HG03108 (cell line): ENCODE results near the gene EEF1E1.

Experiments used
- ATAC-seq: cut with Tn5 transposase; IDR thresholded peaks from one replicate; pipeline ENCODE4 v1.9.1; 2021; ENCODE audit warnings: moderate library complexity; ENCODE audit not compliant: unreplicated experiment

Gene EEF1E1

DNA sequence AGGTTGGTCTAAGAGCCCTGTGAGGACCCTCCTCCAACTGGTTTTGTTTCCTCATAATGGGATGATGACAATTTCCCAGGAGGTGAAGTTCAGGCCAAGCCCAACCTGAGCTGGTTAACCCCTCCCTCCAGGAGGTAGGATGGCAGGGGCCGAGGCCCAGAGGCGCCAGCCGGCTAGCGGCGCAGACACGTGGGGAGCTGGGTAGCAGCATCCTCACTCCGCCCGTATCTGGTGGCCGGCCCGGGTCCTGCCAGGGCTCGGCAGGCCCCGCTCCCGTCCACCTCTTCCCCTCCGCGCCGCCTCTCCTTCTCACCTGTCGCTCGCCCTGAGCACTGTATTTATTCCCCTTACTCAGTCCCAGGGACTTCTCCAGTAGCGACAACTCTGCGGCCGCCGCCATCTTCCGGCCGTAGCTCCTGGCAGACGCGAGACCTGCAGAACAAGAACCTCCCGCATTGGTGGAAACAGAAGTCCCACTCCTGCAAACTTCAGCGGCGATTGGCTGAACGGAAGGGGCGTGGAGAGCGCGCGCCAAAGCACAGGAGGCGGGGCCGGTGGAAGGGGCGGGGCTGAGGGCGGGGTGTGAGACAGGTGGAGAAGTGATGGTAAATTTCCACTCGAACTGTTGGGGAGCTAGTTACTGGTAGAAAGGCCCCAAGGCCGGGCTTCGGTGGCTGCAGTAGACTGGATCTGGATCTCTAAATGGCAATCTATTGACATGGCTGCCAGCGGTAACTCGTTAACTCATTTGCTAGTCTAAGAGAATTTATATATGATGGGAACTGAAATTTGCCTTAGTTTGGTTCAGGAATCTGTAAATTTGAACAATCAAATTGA is at the start of gene EEF1E1:
TSS of gene EEF1E1 (minus strand) at position 427 of the 837 bp plus-strand sequence. CDS start at position 400, 27 bp downstream.
- ATAC-seq: peak; percentile 99

DNA sequence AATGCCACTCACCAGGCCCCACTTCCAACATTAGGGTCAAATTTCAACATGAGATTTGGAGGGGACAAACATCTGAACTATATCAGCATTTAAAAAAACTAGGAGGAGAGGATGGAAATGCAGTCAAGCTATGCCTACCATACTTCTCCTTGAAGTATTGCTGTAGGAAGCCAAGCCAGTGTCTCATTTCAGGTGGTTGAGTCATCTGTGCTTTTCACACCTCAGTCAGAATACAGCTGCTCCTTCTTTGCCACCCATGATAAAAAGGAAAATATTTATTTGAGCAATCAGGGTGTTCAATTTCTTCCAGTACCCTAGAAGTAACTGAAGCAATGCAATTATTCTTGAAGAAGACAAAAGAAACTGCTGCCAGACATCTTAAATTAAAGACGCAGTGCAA is 47.0 kb upstream of the EEF1E1 start:
- ATAC-seq: no peak

DNA sequence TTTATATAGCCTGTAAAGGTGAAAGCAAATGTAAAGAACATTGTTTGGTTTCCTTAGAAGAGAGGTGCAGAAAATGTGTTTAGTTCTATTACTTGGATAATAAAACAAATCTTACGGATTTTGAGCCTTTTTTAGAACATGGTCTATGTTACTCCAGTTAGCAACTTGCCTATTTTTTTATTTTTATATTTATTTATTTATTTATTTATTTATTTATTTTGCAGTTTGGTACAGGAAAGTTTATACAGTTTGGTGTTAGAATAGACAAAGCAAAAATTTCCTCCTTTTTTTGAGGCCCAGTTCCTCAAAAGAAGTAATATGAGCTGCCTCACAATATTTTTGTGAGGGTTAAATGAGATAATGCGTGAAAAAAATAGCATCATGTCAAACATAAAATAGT is 41.6 kb upstream of the EEF1E1 start:
- ATAC-seq: no peak

DNA sequence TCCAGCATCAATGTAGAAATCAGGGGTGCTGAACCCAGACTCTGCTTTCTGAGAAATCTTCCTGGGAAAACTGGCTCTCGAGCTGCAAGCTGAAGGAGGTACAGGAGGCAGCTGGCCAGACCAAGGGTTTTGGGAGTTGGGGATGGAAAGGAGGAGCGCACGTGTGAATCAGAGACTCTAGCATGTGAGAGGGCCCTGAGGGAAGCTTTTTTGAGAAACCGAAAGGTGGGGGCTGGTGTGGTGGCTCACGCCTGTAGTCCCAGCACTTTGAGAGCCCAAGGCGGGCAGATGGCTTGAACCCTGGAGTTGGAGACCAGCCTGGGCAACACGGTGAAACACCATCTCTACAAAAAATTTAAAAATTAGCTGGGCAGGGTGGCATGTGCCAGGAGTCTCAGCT is 37.1 kb upstream of the EEF1E1 start:
- no peak for ATAC-seq

DNA sequence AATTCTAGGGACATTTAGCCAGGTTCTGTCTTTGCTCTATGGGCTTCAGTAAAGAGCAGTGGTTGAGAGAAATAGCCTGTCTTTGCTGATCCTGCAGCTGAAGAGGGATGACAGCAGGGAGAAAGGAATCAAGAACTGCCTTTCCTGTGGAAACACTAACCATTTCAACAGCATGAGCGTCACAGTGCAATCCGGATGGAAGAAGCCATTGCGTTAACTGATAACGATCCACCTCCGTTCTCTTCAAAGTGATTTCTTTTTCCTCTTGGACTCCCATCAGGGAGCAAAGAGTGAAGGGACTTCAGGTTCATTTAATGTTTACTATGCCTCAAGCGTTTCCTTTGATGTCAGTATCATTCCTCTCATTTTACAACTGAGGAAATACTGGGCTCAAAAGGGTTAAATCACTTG is 35.2 kb upstream of the EEF1E1 start:
- ATAC-seq: no peak

DNA sequence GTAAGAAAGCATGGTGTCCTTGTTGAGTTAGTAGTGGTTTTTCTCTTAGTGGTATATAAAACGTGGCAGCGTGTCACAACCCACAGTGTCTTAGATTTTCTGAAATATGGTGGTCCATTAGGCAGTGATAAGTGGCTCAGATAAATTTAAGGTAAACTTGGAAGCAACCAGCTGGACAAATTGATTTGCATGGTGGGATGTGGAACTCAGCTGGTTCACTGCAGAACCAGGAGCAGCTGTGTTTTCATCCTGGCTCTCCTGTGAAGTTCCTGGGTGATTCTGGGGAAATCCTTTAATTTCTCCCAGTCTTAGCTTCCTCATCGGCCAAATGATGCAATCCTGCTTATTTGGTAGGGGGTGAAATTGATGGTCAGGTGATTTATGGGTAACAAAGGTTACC is 32.9 kb upstream of the EEF1E1 start:
- no peak for ATAC-seq

DNA sequence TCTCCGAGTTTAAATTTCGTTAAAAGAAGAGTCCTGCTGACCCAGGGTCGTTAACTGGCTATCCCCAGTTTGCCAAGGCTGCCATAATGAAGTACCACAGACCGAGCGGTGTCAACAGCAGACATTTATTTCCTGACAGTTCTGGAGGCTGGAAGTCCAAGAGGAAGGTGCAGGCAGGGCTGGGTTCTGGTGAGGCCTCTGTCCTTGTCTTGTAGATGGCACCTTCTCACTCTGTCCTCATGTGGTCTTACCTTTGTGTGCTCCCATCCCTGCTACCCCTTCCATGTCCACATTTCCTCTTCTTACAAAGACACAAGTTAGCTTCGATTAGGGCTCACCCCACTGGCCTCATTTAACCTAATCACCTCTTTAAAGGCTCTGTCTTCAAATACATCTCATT is 29.8 kb upstream of the EEF1E1 start:
- ATAC-seq: no peak

DNA sequence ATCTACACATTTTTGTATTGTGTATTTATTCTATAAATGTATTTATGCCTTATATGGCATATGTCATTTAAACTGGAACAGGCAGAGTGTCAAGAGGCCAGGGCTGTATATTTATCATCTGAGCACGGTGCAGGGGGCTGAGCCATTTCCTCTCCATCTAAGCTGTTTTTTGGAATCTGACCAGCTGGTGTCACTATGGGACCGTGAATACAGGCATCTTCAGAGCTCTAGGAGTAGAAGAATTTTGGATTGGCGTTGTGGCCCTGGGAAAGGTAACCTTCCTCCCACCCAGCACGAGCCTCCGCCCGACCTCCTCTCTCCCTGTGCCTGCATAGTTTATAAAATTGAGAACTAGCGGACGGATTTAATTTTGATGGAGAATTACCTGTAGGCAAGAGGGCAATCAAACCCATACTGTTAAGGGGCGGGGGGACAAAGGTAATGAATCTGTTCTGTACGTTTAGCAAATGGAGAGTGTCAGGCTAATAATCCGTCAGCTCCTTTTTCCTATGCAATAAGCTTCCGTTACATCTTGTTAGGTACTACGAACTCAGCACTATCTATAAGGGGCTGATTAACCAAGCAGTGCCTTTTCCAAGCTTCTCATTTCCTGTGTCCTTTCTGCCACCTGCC is 29.0 kb upstream of the EEF1E1 start:
- no peak for ATAC-seq

DNA sequence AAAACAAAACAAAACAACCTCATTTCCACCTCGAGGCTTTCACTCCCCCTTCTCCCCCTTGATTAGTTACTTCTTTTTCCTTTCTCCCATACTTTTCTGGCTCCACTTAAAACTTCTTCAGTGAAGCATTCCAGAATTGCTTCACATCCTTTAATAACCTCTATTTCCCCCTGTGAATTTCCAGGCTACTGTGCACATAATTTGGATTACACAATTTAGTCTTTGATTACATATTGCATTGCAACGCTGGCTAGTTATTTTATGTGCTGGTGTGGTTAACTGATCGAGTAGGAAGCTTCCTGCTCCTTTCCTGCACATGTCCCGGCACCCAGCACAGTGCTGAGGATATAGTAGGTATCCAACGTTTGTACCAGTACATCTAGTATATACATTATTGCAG is 28.1 kb upstream of the EEF1E1 start:
- no peak for ATAC-seq

DNA sequence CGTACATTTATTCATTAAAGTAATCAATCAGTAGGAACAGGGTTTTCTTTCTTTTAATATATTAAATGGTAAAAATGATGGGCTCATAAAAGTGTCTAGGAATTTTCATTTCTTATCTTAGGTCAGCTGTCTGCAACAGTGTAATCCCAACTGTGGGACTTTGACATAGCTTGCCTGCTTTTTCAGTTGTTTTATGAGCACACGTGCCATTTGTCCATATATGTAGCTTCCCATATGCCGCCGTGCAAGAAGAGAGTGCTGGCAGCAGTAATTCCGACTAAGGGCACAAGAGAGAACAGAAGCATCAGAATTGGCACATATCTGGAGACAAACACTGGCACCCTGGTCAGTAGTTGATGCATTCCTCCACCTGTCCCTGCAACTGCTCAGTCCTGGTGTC is 20.9 kb upstream of the EEF1E1 start:
- no peak for ATAC-seq

DNA sequence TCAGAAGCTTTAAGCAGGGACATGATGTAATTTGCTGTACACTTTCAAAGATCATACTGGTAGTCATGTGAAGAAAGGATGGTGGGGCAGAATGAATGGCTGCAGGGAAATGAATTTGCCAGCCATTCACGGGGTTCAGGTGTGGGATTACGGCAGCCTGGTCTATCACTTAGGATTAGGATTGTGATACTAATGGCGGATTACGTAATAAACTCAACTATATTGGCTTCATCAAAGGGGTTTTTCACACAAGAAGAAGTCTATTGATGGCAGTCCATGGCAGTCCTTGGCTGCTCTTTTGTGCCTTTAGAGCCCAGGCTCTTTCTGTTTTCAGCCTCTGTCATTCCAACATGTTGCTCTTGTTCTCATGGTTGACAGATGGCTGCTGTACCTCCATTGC is 12.6 kb upstream of the EEF1E1 start:
- ATAC-seq: no peak

DNA sequence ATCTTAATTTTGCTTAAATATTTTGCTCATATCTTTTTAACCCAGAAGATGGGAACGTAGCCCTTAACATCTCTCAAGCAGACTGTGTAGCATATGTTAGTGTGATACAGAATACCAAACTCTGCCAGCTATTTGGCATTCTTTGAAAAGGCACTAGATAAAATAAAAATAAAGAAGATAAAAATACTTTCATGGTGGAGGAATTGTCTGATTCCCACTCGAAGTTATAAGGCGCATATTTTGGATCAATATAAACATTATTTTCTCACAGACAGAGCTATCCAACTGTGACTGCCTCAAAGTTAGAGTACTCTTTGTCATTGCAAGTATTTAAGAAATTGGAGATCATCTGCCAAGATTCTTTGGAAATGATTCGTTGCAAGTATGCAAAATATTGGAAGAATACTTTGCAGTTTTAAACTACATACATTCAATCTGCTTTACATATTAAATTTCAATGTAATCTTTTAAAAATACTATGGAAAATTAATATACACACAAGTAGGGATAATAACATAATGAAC is 10.8 kb upstream of the EEF1E1 start:
- ATAC-seq: no peak

DNA sequence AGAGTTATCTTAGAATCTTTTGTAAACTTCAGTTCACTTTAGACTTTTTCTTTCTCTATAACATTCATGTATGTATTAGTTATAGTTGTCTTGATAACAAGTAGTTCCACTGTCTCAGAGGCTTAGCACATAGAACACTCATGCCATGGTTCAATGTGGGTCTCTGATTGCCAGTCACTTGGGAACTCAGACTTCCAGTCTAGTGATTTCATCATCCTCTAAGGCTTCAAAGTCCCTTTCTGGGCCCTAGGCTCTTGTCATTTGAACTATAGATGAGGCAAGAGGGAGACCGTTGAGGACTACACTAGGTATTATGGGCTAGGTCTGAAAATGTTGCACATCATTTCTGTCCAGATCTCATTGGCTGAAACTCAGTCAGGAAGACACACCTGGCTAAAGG is 8.4 kb upstream of the EEF1E1 start:
- ATAC-seq: no peak

DNA sequence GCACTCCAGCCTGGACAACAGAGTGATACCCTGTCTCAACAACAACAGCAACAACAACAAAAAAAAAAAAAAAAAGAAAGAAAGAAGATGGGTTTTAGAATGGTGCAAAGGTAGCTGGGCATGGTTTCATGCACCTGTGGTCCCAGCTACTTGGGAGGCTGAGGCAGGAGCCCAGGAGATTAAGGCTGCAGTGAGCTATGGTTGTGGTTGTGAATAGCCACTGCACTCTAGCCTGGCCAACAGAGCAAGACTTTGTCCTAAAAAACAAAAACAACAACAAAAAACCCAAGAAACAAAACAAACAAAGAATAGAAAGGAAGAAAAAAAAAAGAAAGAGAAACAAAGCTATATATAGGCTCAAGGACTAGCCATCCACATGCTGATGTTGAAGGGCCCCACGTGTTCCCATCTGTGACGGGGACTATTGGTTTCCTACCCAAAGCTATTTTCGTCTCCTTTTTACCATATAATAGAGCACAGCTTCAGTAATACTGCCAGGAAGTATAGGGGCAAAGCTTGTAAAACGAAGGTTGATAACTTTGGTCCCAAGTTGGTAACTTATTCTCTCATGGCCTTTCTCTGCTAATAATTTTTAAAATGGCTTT is 7.9 kb upstream of the EEF1E1 start:
- peak; percentile 82 for ATAC-seq

DNA sequence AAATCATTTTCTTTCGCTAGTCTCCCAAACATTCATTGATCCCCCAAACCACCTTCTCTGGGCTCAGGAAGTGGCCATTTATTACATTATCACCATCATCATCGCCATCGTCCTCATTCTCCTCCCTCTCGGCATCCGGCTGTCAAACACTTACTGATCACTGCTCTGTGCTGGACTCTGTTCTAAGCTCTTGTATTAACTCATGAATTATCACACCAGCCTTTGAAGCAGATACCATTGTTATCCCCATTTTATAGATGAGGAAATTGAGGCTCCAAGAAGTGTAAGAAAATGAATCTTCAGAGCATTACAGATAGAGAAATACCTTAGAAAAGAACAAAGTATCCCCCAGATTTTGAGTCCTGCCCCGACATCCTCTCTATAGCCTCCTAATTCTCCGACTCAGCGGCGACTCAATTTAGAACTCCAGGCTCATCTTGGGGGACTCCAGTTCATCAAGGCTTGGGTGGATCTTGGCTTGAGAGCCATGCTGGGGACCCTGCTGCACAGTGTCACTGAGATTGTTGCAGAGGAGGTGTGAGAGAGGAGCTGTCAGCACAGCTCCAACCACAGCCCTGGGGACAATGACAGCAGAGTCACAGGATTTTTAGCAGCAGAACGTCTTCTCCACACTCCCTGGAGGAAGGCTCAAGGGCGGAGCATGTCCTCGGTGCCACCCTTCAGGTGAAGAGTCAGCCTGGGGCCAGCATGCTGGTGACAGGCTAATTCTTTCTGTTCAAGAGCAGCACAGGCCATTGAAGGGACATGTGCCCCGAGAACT is 6.6 kb upstream of the EEF1E1 start:
- ATAC-seq: no peak

DNA sequence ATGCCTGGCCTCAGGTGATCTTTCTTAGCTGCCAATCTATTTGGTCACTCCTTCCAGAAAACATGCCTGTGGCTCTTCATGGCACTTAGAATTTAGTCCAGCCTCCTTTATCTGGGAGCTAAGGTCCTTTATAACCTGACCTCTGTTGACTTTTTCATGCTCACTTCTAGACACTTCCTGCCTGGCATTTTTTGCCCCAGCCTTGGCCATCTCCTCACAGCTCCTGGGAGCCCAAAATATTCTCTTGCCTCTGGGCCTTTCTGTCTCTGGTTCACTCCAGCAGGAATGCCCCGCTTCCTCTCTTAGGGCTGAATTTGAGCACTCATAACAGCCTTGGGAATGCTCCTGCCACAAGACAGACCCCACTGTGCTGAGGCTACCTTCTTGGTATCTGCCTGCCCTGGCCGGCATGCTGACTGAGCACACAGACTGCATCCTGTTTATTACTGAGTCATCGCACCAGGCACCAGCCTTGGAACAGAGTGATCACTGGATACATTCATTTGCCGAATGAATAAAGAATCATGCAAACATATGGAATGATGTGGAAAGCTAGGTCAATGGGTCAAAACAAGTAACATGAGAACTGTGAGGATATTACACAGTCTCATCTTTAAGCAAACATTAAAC is 5.8 kb upstream of the EEF1E1 start:
- no peak for ATAC-seq

DNA sequence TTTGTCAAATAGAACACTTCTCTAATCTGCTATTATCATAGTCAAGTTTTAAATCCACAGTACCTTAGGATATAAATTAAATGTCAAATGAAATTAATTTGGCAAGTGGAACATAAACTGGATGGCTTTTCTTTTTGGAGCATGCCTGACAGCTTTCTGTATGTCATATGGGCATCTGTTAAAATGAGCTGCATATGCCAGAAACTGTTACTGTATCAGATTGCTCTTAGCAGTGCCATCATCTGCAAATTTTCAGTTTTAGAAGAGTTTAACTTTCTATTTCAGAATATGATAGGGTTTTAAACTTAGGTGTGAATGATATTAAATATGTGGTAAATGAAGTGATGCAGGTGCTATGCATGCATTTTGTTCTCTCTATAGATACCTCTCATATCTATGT is 3.4 kb upstream of the EEF1E1 start:
- ATAC-seq: no peak

DNA sequence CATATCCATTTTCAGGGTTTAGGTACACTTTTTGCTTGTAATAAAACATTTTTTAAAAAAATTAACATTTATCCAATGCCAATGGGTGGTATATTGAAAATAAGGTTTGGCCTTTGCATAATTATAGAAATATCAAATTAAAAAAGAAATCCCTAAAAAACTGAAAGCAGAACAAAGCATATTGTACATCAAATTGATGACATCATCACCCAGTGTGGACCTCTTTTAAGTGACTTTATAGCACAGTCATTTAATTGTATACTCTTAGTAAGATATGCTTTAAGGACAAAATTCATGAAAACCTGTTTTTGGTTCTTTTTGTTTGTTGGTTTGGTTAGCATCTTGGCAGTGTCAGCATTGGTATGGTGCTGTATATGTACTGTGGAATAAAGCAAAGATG is 1.4 kb upstream of the EEF1E1 start:
- ATAC-seq: no peak

DNA sequence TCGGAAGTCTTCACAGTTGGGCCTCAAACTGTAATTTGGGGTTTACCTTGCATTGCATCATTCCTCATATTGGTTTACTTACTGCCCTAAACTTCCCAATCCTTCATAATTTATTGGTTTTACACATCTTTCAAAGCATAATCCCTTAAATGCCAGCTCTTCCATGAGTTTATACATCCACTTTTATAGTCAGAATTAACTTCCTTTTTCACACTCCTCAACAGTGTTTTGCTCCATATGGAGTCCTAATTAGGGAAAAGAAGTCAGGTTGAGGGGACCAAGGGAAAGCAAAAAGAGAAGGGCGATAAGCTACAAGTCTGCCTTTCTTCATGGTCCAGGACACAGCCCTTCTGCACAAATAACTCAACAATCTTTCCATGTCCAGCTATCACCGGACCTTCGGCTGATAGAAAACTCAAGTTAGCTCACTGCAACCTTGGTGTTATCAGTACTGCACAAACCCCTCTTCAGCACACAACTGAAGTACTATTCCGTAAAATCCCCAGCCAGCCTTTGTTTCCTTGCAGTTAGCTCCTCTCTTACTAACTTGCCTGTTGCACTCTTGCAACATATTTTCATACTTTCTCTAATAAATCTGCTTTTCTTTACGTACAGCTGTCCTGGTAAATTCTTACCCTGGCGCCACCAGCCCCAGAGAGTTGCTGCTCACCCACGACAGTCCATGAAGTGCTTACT is 2.0 kb downstream of the EEF1E1 start:
- no peak for ATAC-seq

DNA sequence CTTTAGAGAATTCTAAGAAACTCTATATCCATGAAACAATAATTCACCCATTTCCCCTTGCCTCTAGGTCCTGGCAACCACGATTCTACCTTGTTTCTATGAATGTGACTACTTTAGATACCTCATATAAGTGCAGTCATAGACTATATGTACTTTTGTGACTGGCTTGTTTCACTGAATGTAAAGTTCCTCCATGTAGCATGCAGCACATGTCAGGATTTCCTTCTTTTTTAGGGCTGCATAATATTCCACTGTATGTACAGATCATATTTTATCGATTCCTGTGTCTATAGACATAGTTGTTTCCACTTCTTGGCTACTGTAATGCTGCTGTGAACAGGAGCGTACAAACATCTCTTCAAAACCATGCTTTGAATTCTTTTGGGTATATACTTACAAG is 11.7 kb downstream of the EEF1E1 start:
- ATAC-seq: no peak
